HepG2 (cell line): ENCODE data around the gene HSPB2. TPM values are rescaled to one million over a fixed set of nuclear protein-coding genes. Genes with fewer than 3 reads are reported as not detected.

Experiments used
- ARNT2 ChIP-seq: sonication (generic); formaldehyde crosslinking; IDR thresholded peaks from 2 replicates; pipeline ENCODE4 v1.8.0; 2022; ENCODE audit warnings: mild to moderate bottlenecking, low read depth, missing genetic modification reagents, moderate library complexity
- CBX5 ChIP-seq: sonication (generic); formaldehyde crosslinking; IDR thresholded peaks from 2 replicates; pipeline ENCODE4 v1.4.0; 2020; ENCODE audit warnings: missing genetic modification reagents, borderline replicate concordance
- HINFP ChIP-seq: sonication (generic); formaldehyde crosslinking; IDR thresholded peaks from 2 replicates; pipeline ENCODE4 v1.4.0; 2020; ENCODE audit warnings: low read depth, mild to moderate bottlenecking, missing genetic modification reagents
- KDM3A ChIP-seq: IDR thresholded peaks from 2 replicates; pipeline ENCODE4 v1.6.1; 2018; ENCODE audit warnings: low read depth, missing compliant biosample characterization
- KMT2A ChIP-seq: sonication (generic); formaldehyde crosslinking; IDR thresholded peaks from 2 replicates; pipeline ENCODE4 v1.4.0; 2020; ENCODE audit warnings: missing genetic modification reagents
- MEF2D ChIP-seq: sonication (generic); formaldehyde crosslinking; IDR thresholded peaks from 2 replicates; pipeline ENCODE4 v1.5.1; 2020; ENCODE audit warnings: mild to moderate bottlenecking, missing genetic modification reagents
- NCOR1 ChIP-seq: fragments of 200-600 bp; sonication (generic); IDR thresholded peaks from 2 replicates; pipeline ENCODE4 v1.7.0; 2017; ENCODE audit warnings: antibody characterized with exemption, low read length, borderline replicate concordance
- NPAS2 ChIP-seq: sonication (generic); formaldehyde crosslinking; IDR thresholded peaks from 2 replicates; pipeline ENCODE4 v1.8.0; 2022; ENCODE audit warnings: mild to moderate bottlenecking, missing genetic modification reagents, borderline replicate concordance
- RBFOX2 ChIP-seq: fragments of 200-400 bp; formaldehyde crosslinking; IDR thresholded peaks from 2 replicates; pipeline ENCODE4 v1.6.1; 2017; ENCODE audit warnings: low read depth, mild to moderate bottlenecking, low read length
- RXRA ChIP-seq: sonication (generic); formaldehyde crosslinking; IDR thresholded peaks from 2 replicates; pipeline ENCODE4 v1.5.1; 2020; ENCODE audit warnings: missing genetic modification reagents
- TSC22D2 ChIP-seq: sonication (generic); formaldehyde crosslinking; IDR thresholded peaks from 2 replicates; pipeline ENCODE4 v1.5.1; 2020; ENCODE audit warnings: missing genetic modification reagents, mild to moderate bottlenecking, borderline replicate concordance
- ZBTB1 ChIP-seq: sonication (generic); formaldehyde crosslinking; IDR thresholded peaks from 2 replicates; pipeline ENCODE4 v1.4.0; 2020; ENCODE audit warnings: missing genetic modification reagents, borderline replicate concordance
- ZBTB43 ChIP-seq: sonication (generic); formaldehyde crosslinking; conservative IDR thresholded peaks from 2 replicates; pipeline ENCODE4 v1.4.0; 2020; ENCODE audit warnings: missing genetic modification reagents
- ZFP1 ChIP-seq: IDR thresholded peaks from 2 replicates; pipeline ENCODE4 v1.6.1; 2016
- ZNF138 ChIP-seq: sonication (generic); formaldehyde crosslinking; IDR thresholded peaks from 2 replicates; pipeline ENCODE4 v1.5.0; 2020; ENCODE audit warnings: mild to moderate bottlenecking, low read depth, missing genetic modification reagents
- ZNF160 ChIP-seq: sonication (generic); formaldehyde crosslinking; IDR thresholded peaks from 2 replicates; pipeline ENCODE4 v1.8.0; 2022; ENCODE audit warnings: mild to moderate bottlenecking, inconsistent platforms, missing genetic modification reagents
- ZNF329 ChIP-seq: sonication (generic); formaldehyde crosslinking; IDR thresholded peaks from 2 replicates; pipeline ENCODE4 v1.9.0; 2021; ENCODE audit warnings: low read depth, mild to moderate bottlenecking, missing genetic modification reagents
- ZNF468 ChIP-seq: sonication (generic); formaldehyde crosslinking; IDR thresholded peaks from 2 replicates; pipeline ENCODE4 v1.8.0; 2022; ENCODE audit warnings: mild to moderate bottlenecking, moderate library complexity, missing genetic modification reagents
- ZNF510 ChIP-seq: sonication (generic); formaldehyde crosslinking; IDR thresholded peaks from 2 replicates; pipeline ENCODE4 v1.4.0; 2020; ENCODE audit warnings: low read depth, mild to moderate bottlenecking, missing genetic modification reagents
- ZNF597 ChIP-seq: sonication (generic); formaldehyde crosslinking; IDR thresholded peaks from 2 replicates; pipeline ENCODE4 v1.5.0; 2020; ENCODE audit warnings: missing genetic modification reagents
- ZNF615 ChIP-seq: sonication (generic); formaldehyde crosslinking; IDR thresholded peaks from 2 replicates; pipeline ENCODE4 v1.5.0; 2020; ENCODE audit warnings: mild to moderate bottlenecking, missing genetic modification reagents, borderline replicate concordance
- ZNF703 ChIP-seq: sonication (generic); formaldehyde crosslinking; IDR thresholded peaks from 2 replicates; pipeline ENCODE4 v1.5.1; 2020; ENCODE audit warnings: missing genetic modification reagents, mild to moderate bottlenecking, moderate library complexity, borderline replicate concordance
- ZNF781 ChIP-seq: sonication (generic); formaldehyde crosslinking; IDR thresholded peaks from 2 replicates; pipeline ENCODE4 v1.5.1; 2020; ENCODE audit warnings: borderline replicate concordance, mild to moderate bottlenecking, missing genetic modification reagents; ENCODE audit errors: not compliant biosample characterization
- polyA plus RNA-seq, 8 experiments: library from polyadenylated mRNA; depleted of rRNA in 3 of 8; stranded (reverse) in 7 of 8; unstranded in 1 of 8; fragments of >200 nt; fragmentation: Illumina TruSeq in 4 of 8; extraction: Trizol in 4 of 8; gene quantifications; 2 replicates each; pipeline versions ENCODE4 v1.2.1 to v1.2.3, GENCODE V29; 2011 to 2016; ENCODE audit warnings: low read depth in 4 of 8, missing spikeins in 1 of 8, mixed read lengths in 1 of 8; ENCODE audit not compliant: insufficient read depth in 1 of 8
- total RNA-seq, 5 experiments: library from RNA; depleted of rRNA; stranded (reverse); fragments of >200 nt; fragmentation: Illumina TruSeq; extraction: Trizol; gene quantifications; 2 replicates each; pipeline ENCODE4 v1.2.3, GENCODE V29; 2016; ENCODE audit warnings: low read depth in 1 of 5
- TF ChIP-seq, protein P1 (sequence below): sonication (generic); formaldehyde crosslinking; IDR thresholded peaks from 2 replicates; pipeline ENCODE4 v1.5.0; 2020; ENCODE audit warnings: mild to moderate bottlenecking, missing genetic modification reagents

Gene HSPB2
- total and polyA plus RNA-seq, 2 of the 13 experiments (the other 11 are each of a cell fraction or from before 2014, with no cell fraction given), result 0.04 TPM; not detected in 1

- TF ChIP-seq ZNF781, result no peak
- no peak for TF ChIP-seq CBX5 (CRISPR knock-in tag)
- TF ChIP-seq MEF2D, result 0 out of 2 replicates have a peak, but pooled peaks have one; percentile 18
- TF ChIP-seq NPAS2 (CRISPR knock-in tag), result no peak
- TF ChIP-seq ZNF138 (CRISPR knock-in tag), result no peak
- TF ChIP-seq ZNF160 (CRISPR knock-in tag), result no peak
- no peak for TF ChIP-seq RXRA (CRISPR knock-in tag)
- no peak for TF ChIP-seq KMT2A
- TF ChIP-seq ZFP1 (CRISPR knock-in tag), result no peak
- TF ChIP-seq NCOR1, result peak; percentile 37; the same call in 1 of the 2 replicates
- TF ChIP-seq, protein P1, sequence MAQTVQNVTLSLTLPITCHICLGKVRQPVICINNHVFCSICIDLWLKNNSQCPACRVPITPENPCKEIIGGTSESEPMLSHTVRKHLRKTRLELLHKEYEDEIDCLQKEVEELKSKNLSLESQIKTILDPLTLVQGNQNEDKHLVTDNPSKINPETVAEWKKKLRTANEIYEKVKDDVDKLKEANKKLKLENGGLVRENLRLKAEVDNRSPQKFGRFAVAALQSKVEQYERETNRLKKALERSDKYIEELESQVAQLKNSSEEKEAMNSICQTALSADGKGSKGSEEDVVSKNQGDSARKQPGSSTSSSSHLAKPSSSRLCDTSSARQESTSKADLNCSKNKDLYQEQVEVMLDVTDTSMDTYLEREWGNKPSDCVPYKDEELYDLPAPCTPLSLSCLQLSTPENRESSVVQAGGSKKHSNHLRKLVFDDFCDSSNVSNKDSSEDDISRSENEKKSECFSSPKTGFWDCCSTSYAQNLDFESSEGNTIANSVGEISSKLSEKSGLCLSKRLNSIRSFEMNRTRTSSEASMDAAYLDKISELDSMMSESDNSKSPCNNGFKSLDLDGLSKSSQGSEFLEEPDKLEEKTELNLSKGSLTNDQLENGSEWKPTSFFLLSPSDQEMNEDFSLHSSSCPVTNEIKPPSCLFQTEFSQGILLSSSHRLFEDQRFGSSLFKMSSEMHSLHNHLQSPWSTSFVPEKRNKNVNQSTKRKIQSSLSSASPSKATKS (CRISPR knock-in tag), result no peak
- no peak for TF ChIP-seq ZNF615 (CRISPR knock-in tag)
- no peak for TF ChIP-seq RBFOX2
- no peak for TF ChIP-seq ZNF468 (CRISPR knock-in tag)
- no peak for TF ChIP-seq TSC22D2
- peak; percentile 77 for TF ChIP-seq ZBTB43 (CRISPR knock-in tag)
- TF ChIP-seq ZNF329, result no peak
- TF ChIP-seq ZBTB1 (CRISPR knock-in tag), result no peak
- TF ChIP-seq ZNF597 (CRISPR knock-in tag), result no peak
- TF ChIP-seq ZNF703 (CRISPR knock-in tag), result no peak
- no peak for TF ChIP-seq KDM3A (CRISPR knock-in tag)
- TF ChIP-seq ZNF510 (CRISPR knock-in tag), result no peak
- TF ChIP-seq ARNT2 (CRISPR knock-in tag), result no peak
- TF ChIP-seq HINFP (CRISPR knock-in tag), result no peak
Measured at GRCh38 chr11:111917788-111918187, 5.3 kb downstream of the HSPB2 start (continued).
